ENCODE data around the gene PRDX4. TPM values are rescaled to one million over a fixed set of nuclear protein-coding genes. Genes with fewer than 3 reads are reported as not detected.

Gene PRDX4
- total and polyA plus RNA-seq, 4 donors = 62.2 to 166 (median 82.4) TPM

- no CpG with 5 or more reads among the region's 5 CpGs for WGBS (ENCODE audit: insufficient coverage)
- Histone ChIP-seq H3K36me3 (ENCODE audit: control insufficient read depth, insufficient read depth, low read length) (no peaks in the 10 kb centered on the region), H3K4me1 (ENCODE audit: control insufficient read depth, insufficient read depth, low read length) (no peaks in the 10 kb centered on the region), H3K9me3 (ENCODE audit: control insufficient read depth, insufficient read depth, low read length) (no peaks in the 10 kb centered on the region), H3K27ac (ENCODE audit: low read depth, low read length) (no peak overlapping the region), H3K4me3 (ENCODE audit: low read depth, low read length) (no peak overlapping the region), H3K27me3 (ENCODE audit: control insufficient read depth, insufficient read depth, low read length) (peaks cover 2% of the 10 kb centered on the region)
- DNase-seq (ENCODE audit: low read depth in 4 of 6, low spot score in 6 of 6) = no peak
Observed at GRCh38 chrX:23705235-23705634, 37.9 kb downstream of the PRDX4 start.

GRCh38 chrX:23720117-23720677 is 52.9 kb downstream of the PRDX4 start:
- H3K9me3 ChIP-seq (ENCODE audit: control insufficient read depth, insufficient read depth, low read length) = no peaks in the 10 kb centered on the region
- peaks cover 5% of the 10 kb centered on the region for H3K36me3 ChIP-seq (ENCODE audit: control insufficient read depth, insufficient read depth, low read length)
- no peak overlapping the region for H3K4me3 ChIP-seq (ENCODE audit: low read depth, low read length)
- H3K4me1 ChIP-seq (ENCODE audit: control insufficient read depth, insufficient read depth, low read length) = peaks cover 2% of the 10 kb centered on the region
- DNase-seq (ENCODE audit: low read depth in 4 of 6, low spot score in 6 of 6) = no peak
- 90% methylated on average over 6 of the region's 8 CpGs for WGBS (ENCODE audit: insufficient coverage)
- no peak overlapping the region for H3K27ac ChIP-seq (ENCODE audit: low read depth, low read length)
- peaks cover 4% of the 10 kb centered on the region for H3K27me3 ChIP-seq (ENCODE audit: control insufficient read depth, insufficient read depth, low read length)

- no peaks in the 10 kb centered on the region for H3K4me1 ChIP-seq (ENCODE audit: control insufficient read depth, insufficient read depth, low read length)
- no peak for DNase-seq (ENCODE audit: low read depth in 4 of 6, low spot score in 6 of 6)
- no peak overlapping the region for H3K27ac ChIP-seq (ENCODE audit: low read depth, low read length)
- WGBS (ENCODE audit: insufficient coverage) = 56% methylated on average over 6 of the region's 6 CpGs
- no peaks in the 10 kb centered on the region for H3K9me3 ChIP-seq (ENCODE audit: control insufficient read depth, insufficient read depth, low read length)
- no peak overlapping the region for H3K4me3 ChIP-seq (ENCODE audit: low read depth, low read length)
- H3K27me3 ChIP-seq (ENCODE audit: control insufficient read depth, insufficient read depth, low read length) = no peaks in the 10 kb centered on the region
- H3K36me3 ChIP-seq (ENCODE audit: control insufficient read depth, insufficient read depth, low read length) = no peaks in the 10 kb centered on the region
Observed at GRCh38 chrX:23726191-23726590, 58.9 kb downstream of the PRDX4 start.

- Histone ChIP-seq H3K4me1 (ENCODE audit: control insufficient read depth, insufficient read depth, low read length) (no peaks in the 10 kb centered on the region), H3K27me3 (ENCODE audit: control insufficient read depth, insufficient read depth, low read length) (no peaks in the 10 kb centered on the region), H3K4me3 (ENCODE audit: low read depth, low read length) (no peak overlapping the region), H3K9me3 (ENCODE audit: control insufficient read depth, insufficient read depth, low read length) (no peaks in the 10 kb centered on the region), H3K27ac (ENCODE audit: low read depth, low read length) (no peak overlapping the region), H3K36me3 (ENCODE audit: control insufficient read depth, insufficient read depth, low read length) (no peaks in the 10 kb centered on the region)
- WGBS (ENCODE audit: insufficient coverage) = 67% methylated on average over 2 of the region's 3 CpGs
- DNase-seq (ENCODE audit: low read depth in 4 of 6, low spot score in 6 of 6) = no peak
Observed at GRCh38 chrX:23727206-23727605, 59.9 kb downstream of the PRDX4 start.

GRCh38 chrX:23729214-23729613 is 61.9 kb downstream of the PRDX4 start:
- Histone ChIP-seq H3K4me1 (ENCODE audit: control insufficient read depth, insufficient read depth, low read length) (no peaks in the 10 kb centered on the region), H3K36me3 (ENCODE audit: control insufficient read depth, insufficient read depth, low read length) (no peaks in the 10 kb centered on the region), H3K27ac (ENCODE audit: low read depth, low read length) (no peak overlapping the region), H3K27me3 (ENCODE audit: control insufficient read depth, insufficient read depth, low read length) (no peaks in the 10 kb centered on the region), H3K4me3 (ENCODE audit: low read depth, low read length) (no peak overlapping the region), H3K9me3 (ENCODE audit: control insufficient read depth, insufficient read depth, low read length) (no peaks in the 10 kb centered on the region)
- no peak for DNase-seq (ENCODE audit: low read depth in 4 of 6, low spot score in 6 of 6)
- no CpG with 5 or more reads among the region's 1 CpG for WGBS (ENCODE audit: insufficient coverage)

GRCh38 chrX:23731951-23732350 is 64.7 kb downstream of the PRDX4 start:
- Histone ChIP-seq H3K9me3 (ENCODE audit: control insufficient read depth, insufficient read depth, low read length) (no peaks in the 10 kb centered on the region), H3K4me1 (ENCODE audit: control insufficient read depth, insufficient read depth, low read length) (no peaks in the 10 kb centered on the region), H3K4me3 (ENCODE audit: low read depth, low read length) (no peak overlapping the region), H3K27ac (ENCODE audit: low read depth, low read length) (no peak overlapping the region), H3K27me3 (ENCODE audit: control insufficient read depth, insufficient read depth, low read length) (no peaks in the 10 kb centered on the region), H3K36me3 (ENCODE audit: control insufficient read depth, insufficient read depth, low read length) (no peaks in the 10 kb centered on the region)
- no peak for DNase-seq (ENCODE audit: low read depth in 4 of 6, low spot score in 6 of 6)
- WGBS (ENCODE audit: insufficient coverage) = no CpG with 5 or more reads among the region's 1 CpG

GRCh38 chrX:23732704-23733103 is 65.4 kb downstream of the PRDX4 start:
- Histone ChIP-seq H3K4me1 (ENCODE audit: control insufficient read depth, insufficient read depth, low read length) (no peaks in the 10 kb centered on the region), H3K9me3 (ENCODE audit: control insufficient read depth, insufficient read depth, low read length) (no peaks in the 10 kb centered on the region), H3K36me3 (ENCODE audit: control insufficient read depth, insufficient read depth, low read length) (no peaks in the 10 kb centered on the region), H3K4me3 (ENCODE audit: low read depth, low read length) (no peak overlapping the region), H3K27ac (ENCODE audit: low read depth, low read length) (no peak overlapping the region), H3K27me3 (ENCODE audit: control insufficient read depth, insufficient read depth, low read length) (no peaks in the 10 kb centered on the region)
- DNase-seq (ENCODE audit: low read depth in 4 of 6, low spot score in 6 of 6) = no peak
- no CpG with 5 or more reads among the region's 5 CpGs for WGBS (ENCODE audit: insufficient coverage)

Other genes starting within 250 kb of the PRDX4 start
- gene ACOT9, start 75.8 kb downstream of the PRDX4 start, total RNA-seq = 10 to 100 TPM; 42.6 to 42.7 TPM
- 10 to 100 TPM; 27.3 to 41.8 TPM for gene ACOT9, start 75.8 kb downstream of the PRDX4 start, polyA plus RNA-seq (ENCODE audit: insufficient read length in 2 of 2)
- gene SAT1, start 115.7 kb downstream of the PRDX4 start, total RNA-seq = 100 to 1,000 TPM; 201 to 405 TPM
- 100 to 1,000 TPM; 413 to 434 TPM for gene SAT1, start 115.7 kb downstream of the PRDX4 start, polyA plus RNA-seq (ENCODE audit: insufficient read length in 2 of 2)
- gene APOO, start 240.4 kb downstream of the PRDX4 start, total RNA-seq = 10 to 100 TPM; 34.5 to 50.0 TPM
- 10 to 100 TPM; 73.3 to 79.7 TPM for gene APOO, start 240.4 kb downstream of the PRDX4 start, polyA plus RNA-seq (ENCODE audit: insufficient read length in 2 of 2)
- under 1 TPM; 0.11 to 0.30 TPM for gene CXorf58, start 240.5 kb downstream of the PRDX4 start, total RNA-seq
- gene CXorf58, start 240.5 kb downstream of the PRDX4 start, polyA plus RNA-seq (ENCODE audit: insufficient read length in 2 of 2) = under 1 TPM; 0.25 to 0.38 TPM

All from spinal cord (tissue), 10 donors.